ENCODE results near the gene KLHL25.

Gene KLHL25

GRCh38 chr15:85777250-85778106, 17.2 kb downstream of the KLHL25 start:
- H3K9me3 ChIP-seq (ENCODE audit: severe bottlenecking), result no peaks in the 10 kb centered on the region
- no peaks in the 10 kb centered on the region for H3K27me3 ChIP-seq (ENCODE audit: insufficient read depth, poor library complexity, severe bottlenecking)
- DNase-seq (ENCODE audit: low spot score), result no peak
- H3K27ac ChIP-seq (ENCODE audit: poor library complexity, severe bottlenecking), result no peak overlapping the region
- no peak for TF ChIP-seq CTCF (IDR thresholded peaks at IDR 0.05; ENCODE audit: poor library complexity, severe bottlenecking)
- no peak overlapping the region for H3K4me3 ChIP-seq (ENCODE audit: severe bottlenecking)
- H3K36me3 ChIP-seq (ENCODE audit: low read depth), result no peaks in the 10 kb centered on the region
- no peak for ATAC-seq (ENCODE audit: low read depth)
- peaks cover 6% of the 10 kb centered on the region for H3K4me1 ChIP-seq (ENCODE audit: insufficient read depth, poor library complexity, severe bottlenecking)

DNA sequence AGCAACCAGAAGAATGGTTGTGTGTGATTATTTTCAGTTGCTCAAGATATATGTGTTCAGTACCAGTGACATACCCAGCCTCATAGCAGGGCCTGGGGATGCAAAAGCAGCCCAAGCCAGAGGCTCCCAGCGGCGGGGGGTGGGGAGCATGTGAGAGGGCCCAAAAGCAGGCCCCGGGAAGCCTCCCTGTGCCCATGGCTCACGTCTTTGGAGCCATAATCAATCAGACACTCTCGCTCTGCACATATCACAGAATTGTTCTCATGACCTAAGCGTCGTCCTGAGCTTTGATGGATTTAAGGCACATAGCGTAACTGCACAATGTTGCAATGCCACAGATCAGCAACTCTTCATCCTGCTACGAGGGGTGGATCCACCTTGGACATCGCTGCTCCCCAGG, 20.8 kb downstream of the KLHL25 start:
- no peak overlapping the region for H3K4me3 ChIP-seq (ENCODE audit: severe bottlenecking)
- H3K27ac ChIP-seq (ENCODE audit: poor library complexity, severe bottlenecking), result no peak overlapping the region
- no peaks in the 10 kb centered on the region for H3K27me3 ChIP-seq (ENCODE audit: insufficient read depth, poor library complexity, severe bottlenecking)
- H3K9me3 ChIP-seq (ENCODE audit: severe bottlenecking), result no peaks in the 10 kb centered on the region
- TF ChIP-seq CTCF (IDR thresholded peaks at IDR 0.05; ENCODE audit: poor library complexity, severe bottlenecking), result no peak
- no peaks in the 10 kb centered on the region for H3K36me3 ChIP-seq (ENCODE audit: low read depth)
- ATAC-seq (ENCODE audit: low read depth), result no peak
- peaks cover 16% of the 10 kb centered on the region for H3K4me1 ChIP-seq (ENCODE audit: insufficient read depth, poor library complexity, severe bottlenecking)
- no peak for DNase-seq (ENCODE audit: low spot score)

GRCh38 chr15:85773249-85773648, 21.5 kb downstream of the KLHL25 start:
- no peak for DNase-seq (ENCODE audit: low spot score)
- ATAC-seq (ENCODE audit: low read depth), result no peak
- Histone ChIP-seq H3K9me3 (ENCODE audit: severe bottlenecking) (no peaks in the 10 kb centered on the region), H3K4me1 (ENCODE audit: insufficient read depth, poor library complexity, severe bottlenecking) (peaks cover 16% of the 10 kb centered on the region), H3K27ac (ENCODE audit: poor library complexity, severe bottlenecking) (no peak overlapping the region), H3K36me3 (ENCODE audit: low read depth) (no peaks in the 10 kb centered on the region), H3K4me3 (ENCODE audit: severe bottlenecking) (no peak overlapping the region), H3K27me3 (ENCODE audit: insufficient read depth, poor library complexity, severe bottlenecking) (no peaks in the 10 kb centered on the region)
- TF ChIP-seq CTCF (IDR thresholded peaks at IDR 0.05; ENCODE audit: poor library complexity, severe bottlenecking), result no peak

GRCh38 chr15:85772668-85773067, 22.1 kb downstream of the KLHL25 start:
- H3K4me3 ChIP-seq (ENCODE audit: severe bottlenecking), result no peak overlapping the region
- H3K36me3 ChIP-seq (ENCODE audit: low read depth), result no peaks in the 10 kb centered on the region
- H3K27ac ChIP-seq (ENCODE audit: poor library complexity, severe bottlenecking), result peak overlapping the region; percentile 7
- no peaks in the 10 kb centered on the region for H3K27me3 ChIP-seq (ENCODE audit: insufficient read depth, poor library complexity, severe bottlenecking)
- DNase-seq (ENCODE audit: low spot score) (no peak), ATAC-seq (ENCODE audit: low read depth) (peak; percentile 88)
- no peak for TF ChIP-seq CTCF (IDR thresholded peaks at IDR 0.05; ENCODE audit: poor library complexity, severe bottlenecking)
- H3K9me3 ChIP-seq (ENCODE audit: severe bottlenecking), result no peaks in the 10 kb centered on the region
- peaks cover 16% of the 10 kb centered on the region for H3K4me1 ChIP-seq (ENCODE audit: insufficient read depth, poor library complexity, severe bottlenecking)
